Erythroblast (primary cell): ENCODE data around the gene RNF144B.
"Not testable (repeated sequence)": the region's sequence is repeated elsewhere in the genome, so short reads cannot be mapped to it uniquely, and the experiment has no call there.

ENCODE experiments used
- DNase-seq, 2 experiments: peaks; one replicate each; lab custom pipeline; 2025; lab: John Stamatoyannopoulos, UW
- GATA1 ChIP-seq: IDR thresholded peaks from 2 replicates; pipeline ENCODE4 v1.6.1; 2011; ENCODE audit warnings: low read depth, mild to moderate bottlenecking, control low read depth, low read length, moderate library complexity
- POLR2A ChIP-seq: IDR thresholded peaks from 2 replicates; pipeline ENCODE4 v1.6.1; 2011; ENCODE audit warnings: mild to moderate bottlenecking, low read length

Gene RNF144B

GRCh38 chr6:18386298-18386976, 713 bp upstream of the RNF144B start:
- TF ChIP-seq GATA1 (no peak), POLR2A (no peak)

DNA sequence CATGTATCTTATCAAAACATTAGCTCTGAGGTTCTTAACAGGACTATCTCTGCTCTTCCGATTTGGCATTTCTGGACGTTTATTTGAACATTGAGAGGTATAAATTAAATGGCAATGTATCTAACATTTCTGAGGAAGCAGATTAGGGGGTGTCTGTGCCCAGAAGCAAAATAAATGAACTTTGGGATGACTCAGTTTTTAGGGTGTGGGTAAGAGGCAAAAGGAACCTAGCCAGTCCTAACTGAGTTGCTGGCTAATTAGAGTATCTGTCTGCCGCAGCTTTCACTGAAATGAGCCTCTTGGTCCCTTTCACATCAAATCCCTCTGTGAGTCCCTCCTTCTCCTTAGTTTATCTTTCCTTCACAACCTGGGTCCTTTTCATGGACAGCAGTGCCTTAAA, 1.1 kb downstream of the RNF144B start:
- TF ChIP-seq GATA1 (no peak), POLR2A (no peak)
- peak; percentile 23 to 39 for DNase-seq

More at GRCh38 chr6:18386298-18386976, 713 bp upstream of the RNF144B start:
- DNase-seq: no peak

DNA sequence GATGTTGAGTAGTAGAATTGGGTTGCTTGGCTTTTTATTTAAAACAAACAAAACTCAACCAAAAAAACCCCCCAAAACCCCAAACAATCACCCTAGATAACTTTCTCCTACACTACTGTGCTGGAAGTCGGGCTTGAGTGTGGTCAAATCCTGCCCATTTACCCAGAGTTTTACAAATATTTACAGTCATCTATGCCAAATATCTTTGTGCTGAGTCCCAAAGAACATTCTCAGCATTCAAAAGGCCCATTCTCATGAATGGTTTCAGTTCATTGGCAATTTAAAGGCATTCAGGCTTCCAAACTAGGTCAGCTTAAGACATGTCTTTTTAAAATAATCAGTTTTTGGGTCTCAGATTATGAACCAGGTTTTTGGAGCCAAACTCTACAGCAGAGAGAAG, 1.8 kb downstream of the RNF144B start:
- DNase-seq: no peak
- TF ChIP-seq GATA1: no peak
- no peak for TF ChIP-seq POLR2A

- no peak for TF ChIP-seq POLR2A
- no peak for TF ChIP-seq GATA1
- no peak for DNase-seq
These were observed 2.3 kb downstream of the RNF144B start for GRCh38 chr6:18389479-18389878.

DNA sequence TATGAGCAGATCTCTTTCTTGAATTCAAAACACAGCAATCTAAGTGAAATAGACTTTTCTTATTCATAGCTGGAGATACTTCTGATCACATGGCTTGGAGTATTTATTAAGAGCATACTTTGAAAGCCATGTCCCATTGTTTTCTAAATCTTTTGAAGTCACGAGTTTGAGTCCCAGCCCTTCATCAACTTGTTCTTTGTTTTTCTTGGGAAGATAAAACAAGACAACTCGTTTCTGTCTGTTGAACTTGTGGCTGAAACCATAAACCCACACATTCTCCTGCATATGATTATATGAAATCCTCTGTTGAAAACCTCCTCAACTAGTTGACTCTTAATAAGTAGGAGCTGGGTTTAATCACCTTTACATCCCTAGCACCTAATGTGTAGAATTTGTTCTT, 3.3 kb downstream of the RNF144B start:
- TF ChIP-seq POLR2A (no peak), GATA1 (no peak)
- DNase-seq: no peak

GRCh38 chr6:18391023-18391422, 3.9 kb downstream of the RNF144B start:
- DNase-seq: no peak
- no peak for TF ChIP-seq GATA1
- TF ChIP-seq POLR2A: no peak

- no peak for TF ChIP-seq GATA1
- TF ChIP-seq POLR2A: no peak
- no peak for DNase-seq
These were observed 5.3 kb downstream of the RNF144B start for GRCh38 chr6:18392346-18392877.

DNA sequence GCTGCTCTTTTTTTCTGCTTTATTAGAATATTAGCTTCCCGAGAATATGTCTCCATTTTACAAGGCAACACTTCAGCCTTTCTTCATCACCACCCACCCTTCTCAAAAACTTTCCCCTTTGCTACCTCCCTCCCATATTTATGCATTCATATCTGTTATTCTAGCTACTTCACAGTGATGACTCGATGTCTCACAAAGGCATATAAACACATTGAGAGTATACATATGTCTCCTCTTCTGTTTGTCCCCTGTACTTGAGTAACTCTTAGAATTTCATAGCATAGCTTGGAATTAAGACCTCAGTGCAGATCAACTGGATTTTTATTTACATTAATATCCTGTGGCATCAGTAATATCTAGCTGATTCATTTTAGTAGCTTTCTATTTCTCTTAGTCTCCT, 6.5 kb downstream of the RNF144B start:
- DNase-seq: no peak
- no peak for TF ChIP-seq POLR2A
- no peak for TF ChIP-seq GATA1

DNA sequence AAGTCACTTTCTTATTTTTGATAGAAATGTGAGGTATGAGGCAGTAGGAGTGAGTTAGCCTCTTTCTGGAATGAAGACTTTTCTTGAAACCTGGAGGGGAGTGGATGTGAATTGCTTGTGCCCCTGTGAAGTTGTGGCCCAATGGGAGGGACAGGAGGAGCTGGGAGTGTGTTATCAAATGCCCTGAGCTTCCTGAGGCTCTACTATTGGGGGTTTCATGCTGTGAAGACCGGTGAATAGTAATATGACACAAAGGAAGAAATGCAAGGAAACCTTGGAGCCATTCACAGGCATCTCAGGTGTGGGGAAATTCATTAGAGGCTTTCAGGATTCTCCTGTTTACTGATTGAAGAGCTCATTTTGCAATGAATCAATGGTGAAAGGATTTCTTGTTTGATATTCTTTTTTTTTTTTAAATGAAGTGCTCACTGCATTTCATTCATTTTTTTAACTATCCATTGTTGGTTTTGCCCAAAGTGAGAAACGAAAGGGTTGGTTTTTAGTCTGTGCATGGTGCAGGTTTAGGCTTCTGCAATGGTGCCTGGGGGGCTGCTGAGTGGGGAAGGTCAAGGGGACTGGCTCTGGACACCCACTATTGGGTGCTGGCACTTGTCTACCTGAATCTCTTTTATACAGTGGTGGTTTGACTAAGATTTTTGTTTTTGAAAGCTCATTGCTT, 8.2 kb downstream of the RNF144B start:
- TF ChIP-seq POLR2A (no peak), GATA1 (no peak)
- no peak for DNase-seq

DNA sequence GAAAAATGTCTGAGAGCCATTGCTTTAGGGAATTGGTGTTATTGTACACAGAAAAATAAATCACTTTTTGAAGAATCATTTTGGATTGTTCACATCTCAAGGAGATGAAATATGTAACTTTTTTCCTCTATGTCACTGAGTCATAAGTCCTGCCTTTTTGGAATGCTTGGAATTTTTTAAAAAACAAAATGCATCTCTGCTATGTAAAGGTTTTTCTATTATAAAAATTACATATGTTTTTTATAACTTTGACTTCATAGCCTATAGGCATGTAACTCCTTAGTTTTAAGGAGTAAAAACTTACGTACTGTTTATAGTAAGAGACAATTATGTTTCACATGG, 8.7 kb downstream of the RNF144B start:
- no peak for DNase-seq
- TF ChIP-seq GATA1: no peak
- TF ChIP-seq POLR2A: no peak

DNA sequence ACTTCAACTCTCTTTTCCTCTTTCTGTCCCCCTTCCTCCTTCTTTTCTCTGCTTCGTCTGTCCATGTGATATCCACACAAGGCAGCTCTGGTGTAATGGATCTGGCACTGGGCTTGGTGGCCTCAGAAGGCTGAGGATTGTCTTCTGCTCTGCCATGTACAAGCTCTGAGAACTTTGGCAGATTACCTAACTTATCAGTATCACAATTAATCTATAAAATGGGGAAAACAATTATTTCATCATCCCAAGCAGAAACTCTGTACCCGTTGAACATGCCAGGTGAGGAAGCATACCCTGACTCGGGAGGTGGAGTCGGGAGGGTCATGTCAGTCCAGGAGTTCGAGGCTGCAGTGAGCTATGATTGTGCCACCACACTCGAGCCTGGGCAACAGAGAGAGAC, 10.6 kb downstream of the RNF144B start:
- DNase-seq: no peak

DNA sequence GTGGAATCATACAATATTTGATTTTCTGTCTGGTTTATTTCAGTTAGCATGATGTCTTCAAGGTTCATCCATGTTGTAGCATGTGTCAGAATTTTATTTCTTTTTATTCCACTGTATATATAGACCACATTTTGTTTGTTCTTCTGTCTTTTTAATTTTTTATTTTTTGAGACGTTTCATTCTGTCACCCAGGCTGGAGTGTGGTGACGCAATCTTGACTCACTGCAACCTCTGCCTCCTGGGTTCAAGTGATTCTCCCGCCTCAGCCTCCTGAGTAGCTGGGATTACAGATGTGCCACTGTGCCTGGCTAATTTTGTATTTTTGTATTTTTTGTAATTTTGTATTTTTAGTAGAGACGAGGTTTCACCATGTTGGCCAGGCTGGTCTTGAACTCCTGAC, 11.1 kb downstream of the RNF144B start:
- not testable (repeated sequence) for DNase-seq

More for the DNA sequence above, 10.6 kb downstream of the RNF144B start:
- TF ChIP-seq GATA1 (no peak), POLR2A (no peak)

DNA sequence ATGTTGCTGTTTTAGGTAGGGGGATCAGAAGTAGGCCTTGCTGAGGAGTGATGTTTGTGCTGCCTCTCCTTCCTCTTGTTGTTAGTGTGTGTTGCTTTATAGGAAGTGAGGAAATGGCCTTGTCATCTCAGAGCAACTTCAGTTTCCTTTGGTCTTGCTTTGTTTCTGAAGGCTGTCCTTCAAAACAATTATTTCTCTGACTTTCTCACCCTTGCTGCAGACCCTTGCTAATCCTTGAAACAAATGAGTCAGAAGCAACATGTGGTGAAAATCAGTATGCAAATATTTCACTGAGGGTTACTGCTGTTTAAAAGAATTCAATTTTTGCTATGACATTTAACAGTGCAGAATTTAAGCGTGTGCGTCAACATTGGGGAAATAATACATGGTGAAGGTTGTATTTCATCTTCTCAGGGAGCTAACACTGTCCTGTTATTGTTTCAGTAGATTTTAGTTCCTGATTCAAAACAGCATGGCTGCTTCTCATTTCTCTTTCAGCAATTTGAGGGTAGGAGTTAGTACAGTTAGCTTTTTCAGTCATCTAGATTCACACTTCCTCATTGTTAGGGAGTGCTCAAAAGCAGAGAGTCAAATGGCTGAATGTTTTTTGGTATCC, 13.8 kb downstream of the RNF144B start:
- no peak for DNase-seq
- no peak for TF ChIP-seq POLR2A
- TF ChIP-seq GATA1: no peak

DNA sequence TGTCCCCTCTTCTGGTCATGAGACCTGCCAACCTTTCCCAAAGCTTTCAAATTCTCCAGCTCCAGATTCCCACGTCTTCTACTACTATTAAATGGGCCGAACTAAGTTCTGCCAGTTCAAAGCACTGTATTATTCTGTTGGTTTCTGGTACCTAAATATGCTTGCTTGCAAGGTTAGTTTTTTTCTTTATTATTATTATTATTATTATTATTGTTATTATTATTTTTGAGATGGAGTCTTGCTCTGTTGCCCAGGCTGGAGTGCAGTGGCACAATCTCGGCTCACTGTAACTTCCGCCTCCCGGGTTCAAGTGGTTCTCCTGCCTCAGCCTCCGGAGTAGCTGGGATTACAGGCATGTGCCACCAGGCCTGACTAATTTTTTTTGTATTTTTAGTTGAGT, 17.8 kb downstream of the RNF144B start:
- DNase-seq: not testable (repeated sequence)
